Fibroblast of lung (primary cell): ENCODE measurements around the gene VSIG1. TPM values are rescaled to one million over a fixed set of nuclear protein-coding genes. Genes with fewer than 3 reads are reported as not detected.
A peak's percentile ranks its signal among the peaks of the same experiment; 100 is the strongest.

Experiments
- DNase-seq, 2 donors: peaks; one replicate each; pipeline versions ENCODE4 v3.0.0 to v3.0.0-alpha.2; 2010; ENCODE audit warnings: low read depth in 2 of 2
- H2AFZ ChIP-seq: 2 replicates; pipeline ENCODE4 v1.5.1; 2012; ENCODE audit warnings: low read length, control low read depth, inconsistent platforms
- H3K27ac ChIP-seq: 2 replicates; pipeline ENCODE4 v1.5.1; 2011; ENCODE audit warnings: low read length, control low read depth; ENCODE audit not compliant: insufficient read depth
- H3K27me3 ChIP-seq: 2 replicates; pipeline ENCODE4 v1.5.1; 2011; ENCODE audit warnings: mild to moderate bottlenecking, low read length; ENCODE audit not compliant: control insufficient read depth, insufficient read depth
- H3K36me3 ChIP-seq: 2 replicates; pipeline ENCODE4 v1.5.1; 2011; ENCODE audit warnings: low read length; ENCODE audit not compliant: control insufficient read depth, insufficient read depth
- H3K4me1 ChIP-seq: 2 replicates; pipeline ENCODE4 v1.5.1; 2011; ENCODE audit warnings: low read length; ENCODE audit not compliant: control insufficient read depth, insufficient read depth; ENCODE audit errors: extremely low read depth
- H3K4me2 ChIP-seq: 2 replicates; pipeline ENCODE4 v1.5.1; 2011; ENCODE audit warnings: low read length, control low read depth; ENCODE audit not compliant: insufficient read depth; ENCODE audit errors: extremely low read depth
- H3K4me3 ChIP-seq, 4 experiments: fragments of 200-600 bp in 1 of 4; sonication (generic) in 1 of 4; replicated peaks in 1 of 4; 2 replicates each; pipeline ENCODE4 v1.5.1; 2011 to 2016; ENCODE audit warnings: low read length in 4 of 4, low read depth in 3 of 4, mild to moderate bottlenecking in 3 of 4, control low read depth in 2 of 4, inconsistent platforms in 1 of 4, mixed read lengths in 1 of 4; ENCODE audit not compliant: insufficient read depth in 1 of 4; ENCODE audit errors: control extremely low read depth in 1 of 4
- H3K79me2 ChIP-seq: 2 replicates; pipeline ENCODE4 v1.5.1; 2012; ENCODE audit warnings: mild to moderate bottlenecking, low read length, inconsistent platforms; ENCODE audit not compliant: control insufficient read depth, insufficient read depth
- H3K9ac ChIP-seq: 2 replicates; pipeline ENCODE4 v1.5.1; 2011; ENCODE audit warnings: mild to moderate bottlenecking, low read length, control low read depth; ENCODE audit not compliant: insufficient read depth
- H3K9me3 ChIP-seq: 2 replicates; pipeline ENCODE4 v1.5.1; 2012; ENCODE audit warnings: low read depth, low read length; ENCODE audit not compliant: control insufficient read depth, insufficient read depth
- H4K20me1 ChIP-seq: 2 replicates; pipeline ENCODE4 v1.5.1; 2011; ENCODE audit warnings: low read length; ENCODE audit not compliant: control insufficient read depth, insufficient read depth; ENCODE audit errors: extremely low read depth
- EZH2 ChIP-seq: IDR thresholded peaks from 2 replicates; pipeline ENCODE4 v1.5.1; 2012; ENCODE audit warnings: low read length, control low read depth, mild to moderate bottlenecking; ENCODE audit errors: missing control alignments
- polyA plus RNA-seq, 2 donors: library from polyadenylated mRNA; depleted of rRNA in 1 of 2; stranded (reverse) in 1 of 2; unstranded in 1 of 2; fragments of >200 nt; gene quantifications; 2 replicates each; pipeline ENCODE4 v1.2.1, GENCODE V29; 2011 to 2012; ENCODE audit warnings: missing spikeins in 1 of 2
- total RNA-seq: library from RNA; depleted of rRNA; stranded (reverse); fragments of >200 nt; gene quantifications from 2 replicates; pipeline ENCODE4 v1.2.1, GENCODE V29; 2014
- TF ChIP-seq, protein P1 (sequence below), 2 donors: IDR thresholded peaks in 1 of 2; conservative IDR thresholded peaks in 1 of 2; 1 replicate in 1 of 2; 2 replicates in 1 of 2; pipeline ENCODE4 v1.5.1; 2011 to 2012; ENCODE audit warnings: low read length in 2 of 2, control low read depth in 1 of 2, inconsistent platforms in 1 of 2, low read depth in 1 of 2, mild to moderate bottlenecking in 1 of 2

The VSIG1 gene
- total and polyA plus RNA-seq, 2 donors (not counting 1 experiment from before 2014, with no cell fraction given), result 0.20 TPM; not detected in 1

DNA sequence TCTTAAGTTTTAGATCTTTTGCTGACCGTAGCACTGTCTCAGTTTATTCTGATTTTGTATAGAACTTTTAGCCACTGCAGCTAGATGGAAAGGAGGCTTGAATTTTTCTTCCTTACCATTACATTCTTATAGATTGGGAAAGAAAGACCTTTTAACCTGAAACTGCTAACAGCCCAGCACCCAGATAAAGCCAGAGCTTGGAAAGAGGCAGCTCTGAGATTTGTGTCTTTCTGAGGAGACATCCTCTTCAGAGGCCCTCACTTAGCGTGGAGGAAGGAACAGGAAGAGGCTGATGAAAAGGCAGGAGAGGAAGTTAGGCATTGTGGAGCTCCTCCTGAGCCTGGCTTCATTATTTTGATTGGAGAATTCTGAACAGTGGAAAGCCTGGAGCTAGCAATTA is 81.8 kb downstream of the VSIG1 start:
- Histone ChIP-seq H3K79me2 (no peaks in the 10 kb centered on the region), H3K4me2 (no peak overlapping the region), H4K20me1 (no peaks in the 10 kb centered on the region), H3K9me3 (no peaks in the 10 kb centered on the region), H3K36me3 (no peaks in the 10 kb centered on the region), H3K27ac (no peak overlapping the region), H3K9ac (no peak overlapping the region), H3K27me3 (no peaks in the 10 kb centered on the region), H3K4me3 (no peak overlapping the region), H3K4me1 (no peaks in the 10 kb centered on the region), H2AFZ (no peak overlapping the region)
- peak in 1 of 2 donors; percentile 6 for DNase-seq
- TF ChIP-seq, protein P1, sequence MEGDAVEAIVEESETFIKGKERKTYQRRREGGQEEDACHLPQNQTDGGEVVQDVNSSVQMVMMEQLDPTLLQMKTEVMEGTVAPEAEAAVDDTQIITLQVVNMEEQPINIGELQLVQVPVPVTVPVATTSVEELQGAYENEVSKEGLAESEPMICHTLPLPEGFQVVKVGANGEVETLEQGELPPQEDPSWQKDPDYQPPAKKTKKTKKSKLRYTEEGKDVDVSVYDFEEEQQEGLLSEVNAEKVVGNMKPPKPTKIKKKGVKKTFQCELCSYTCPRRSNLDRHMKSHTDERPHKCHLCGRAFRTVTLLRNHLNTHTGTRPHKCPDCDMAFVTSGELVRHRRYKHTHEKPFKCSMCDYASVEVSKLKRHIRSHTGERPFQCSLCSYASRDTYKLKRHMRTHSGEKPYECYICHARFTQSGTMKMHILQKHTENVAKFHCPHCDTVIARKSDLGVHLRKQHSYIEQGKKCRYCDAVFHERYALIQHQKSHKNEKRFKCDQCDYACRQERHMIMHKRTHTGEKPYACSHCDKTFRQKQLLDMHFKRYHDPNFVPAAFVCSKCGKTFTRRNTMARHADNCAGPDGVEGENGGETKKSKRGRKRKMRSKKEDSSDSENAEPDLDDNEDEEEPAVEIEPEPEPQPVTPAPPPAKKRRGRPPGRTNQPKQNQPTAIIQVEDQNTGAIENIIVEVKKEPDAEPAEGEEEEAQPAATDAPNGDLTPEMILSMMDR (conservative IDR thresholded peaks at IDR 0.05 in 1 of 2, IDR thresholded peaks at IDR 0.05 in 1 of 2; ENCODE audit: low read depth in 1 of 2, low read length in 2 of 2), result no peak
- no peak for TF ChIP-seq EZH2

- Histone ChIP-seq H2AFZ (no peak overlapping the region), H3K4me3 (no peak overlapping the region), H3K27me3 (no peaks in the 10 kb centered on the region), H3K27ac (no peak overlapping the region), H3K79me2 (no peaks in the 10 kb centered on the region), H3K4me1 (no peaks in the 10 kb centered on the region), H4K20me1 (no peaks in the 10 kb centered on the region), H3K36me3 (no peaks in the 10 kb centered on the region), H3K9me3 (no peaks in the 10 kb centered on the region), H3K9ac (no peak overlapping the region), H3K4me2 (no peak overlapping the region)
- TF ChIP-seq EZH2, result no peak
- TF ChIP-seq, protein P1 (conservative IDR thresholded peaks at IDR 0.05 in 1 of 2, IDR thresholded peaks at IDR 0.05 in 1 of 2; ENCODE audit: low read depth in 1 of 2, low read length in 2 of 2), result no peak
- DNase-seq, result no peak
Measured at GRCh38 chrX:108127152-108127551, 82.3 kb downstream of the VSIG1 start.

Other genes with a start within 250 kb of the VSIG1 start
- gene MID2, start 219.2 kb upstream of the VSIG1 start, total RNA-seq, result 17.2 and 17.5 TPM in 2 replicates
- gene MID2, start 219.2 kb upstream of the VSIG1 start, polyA plus RNA-seq, result 6.5 and 11.8 TPM in 2 replicates
- gene TEX13B, start 62.7 kb upstream of the VSIG1 start, total RNA-seq, result not detected in 2 replicates
- gene TEX13B, start 62.7 kb upstream of the VSIG1 start, polyA plus RNA-seq, result not detected in 2 replicates
- gene PSMD10, start 46.5 kb downstream of the VSIG1 start, total RNA-seq, result 72.7 and 86.3 TPM in 2 replicates
- 102 and 103 TPM in 2 replicates for gene PSMD10, start 46.5 kb downstream of the VSIG1 start, polyA plus RNA-seq
- gene ATG4A, start 46.7 kb downstream of the VSIG1 start, total RNA-seq, result 10.8 and 13.5 TPM in 2 replicates
- gene ATG4A, start 46.7 kb downstream of the VSIG1 start, polyA plus RNA-seq, result 11.4 and 13.8 TPM in 2 replicates